OCI-LY1 (cell line): ENCODE measurements around the gene EFCC1.

Experiments used
- EZH2 ChIP-seq: fragments of 200-600 bp; sonication (generic), shearing (Covaris generic); IDR thresholded peaks from 2 replicates; pipeline ENCODE4 v1.8.0; 2017; ENCODE audit warnings: borderline replicate concordance, mixed run types, mild to moderate bottlenecking, antibody characterized with exemption, low read length, moderate library complexity, mixed read lengths
- TF ChIP-seq, protein P1 (sequence below): fragments of 200-600 bp; sonication (generic), shearing (Covaris generic); IDR thresholded peaks from 2 replicates; pipeline ENCODE4 v1.5.1; 2017; ENCODE audit warnings: mild to moderate bottlenecking, antibody characterized with exemption, low read length, moderate library complexity, mixed read lengths

DNA sequence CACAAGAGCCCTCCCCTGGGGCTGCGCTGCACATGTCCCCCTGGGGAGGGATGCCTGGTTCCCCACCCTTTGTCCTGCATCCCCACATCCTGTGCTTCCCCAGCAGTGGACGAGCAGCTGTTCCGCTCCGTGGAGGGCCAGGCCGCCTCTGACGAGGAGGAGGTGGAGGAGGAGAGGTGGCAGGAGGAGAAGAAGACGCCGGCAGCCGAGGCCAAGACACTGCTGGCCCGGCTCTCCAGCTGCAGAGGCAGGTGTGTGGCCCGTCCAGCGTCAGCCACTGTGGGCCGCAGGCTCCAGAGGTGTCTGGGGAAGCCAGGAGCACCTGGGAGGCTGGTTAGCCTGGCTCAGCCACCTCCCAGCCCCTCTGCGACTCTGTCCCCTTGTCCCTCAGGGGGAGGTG lies 31.6 kb downstream of the EFCC1 start:
- TF ChIP-seq, protein P1, sequence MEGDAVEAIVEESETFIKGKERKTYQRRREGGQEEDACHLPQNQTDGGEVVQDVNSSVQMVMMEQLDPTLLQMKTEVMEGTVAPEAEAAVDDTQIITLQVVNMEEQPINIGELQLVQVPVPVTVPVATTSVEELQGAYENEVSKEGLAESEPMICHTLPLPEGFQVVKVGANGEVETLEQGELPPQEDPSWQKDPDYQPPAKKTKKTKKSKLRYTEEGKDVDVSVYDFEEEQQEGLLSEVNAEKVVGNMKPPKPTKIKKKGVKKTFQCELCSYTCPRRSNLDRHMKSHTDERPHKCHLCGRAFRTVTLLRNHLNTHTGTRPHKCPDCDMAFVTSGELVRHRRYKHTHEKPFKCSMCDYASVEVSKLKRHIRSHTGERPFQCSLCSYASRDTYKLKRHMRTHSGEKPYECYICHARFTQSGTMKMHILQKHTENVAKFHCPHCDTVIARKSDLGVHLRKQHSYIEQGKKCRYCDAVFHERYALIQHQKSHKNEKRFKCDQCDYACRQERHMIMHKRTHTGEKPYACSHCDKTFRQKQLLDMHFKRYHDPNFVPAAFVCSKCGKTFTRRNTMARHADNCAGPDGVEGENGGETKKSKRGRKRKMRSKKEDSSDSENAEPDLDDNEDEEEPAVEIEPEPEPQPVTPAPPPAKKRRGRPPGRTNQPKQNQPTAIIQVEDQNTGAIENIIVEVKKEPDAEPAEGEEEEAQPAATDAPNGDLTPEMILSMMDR, result no peak
- no peak for TF ChIP-seq EZH2
